OCI-LY1 (cell line): Measurements from ENCODE around the gene SETD1A.

Experiments used
- H2AFZ ChIP-seq: fragments of 200-600 bp; sonication (generic), shearing (Covaris generic); 2 replicates; pipeline ENCODE4 v1.6.0; 2014; ENCODE audit warnings: antibody characterized with exemption, mild to moderate bottlenecking, low read length
- H3F3A ChIP-seq: fragments of 200-600 bp; sonication (generic), shearing (Covaris generic); 2 replicates; pipeline ENCODE4 v1.6.0; 2014; ENCODE audit warnings: mild to moderate bottlenecking, antibody characterized with exemption, low read length, moderate library complexity; ENCODE audit not compliant: insufficient read depth
- H3K27ac ChIP-seq: fragments of 200-600 bp; sonication (generic); 2 replicates; pipeline ENCODE4 v1.5.1; 2014; ENCODE audit warnings: low read length, mixed run types, mild to moderate bottlenecking, low read depth; ENCODE audit not compliant: poor library complexity, severe bottlenecking
- H3K27me3 ChIP-seq: fragments of 200-600 bp; sonication (generic); 2 replicates; pipeline ENCODE4 v1.6.0; 2014; ENCODE audit warnings: antibody characterized with exemption, mild to moderate bottlenecking, low read length, moderate library complexity; ENCODE audit not compliant: insufficient read depth
- H3K36me3 ChIP-seq: fragments of 200-600 bp; sonication (generic); 2 replicates; pipeline ENCODE4 v1.6.1; 2014; ENCODE audit warnings: mild to moderate bottlenecking, antibody characterized with exemption, low read length, moderate library complexity, mixed read lengths; ENCODE audit not compliant: insufficient read depth
- H3K4me1 ChIP-seq: fragments of 200-600 bp; sonication (generic); 2 replicates; pipeline ENCODE4 v1.5.1; 2014; ENCODE audit warnings: mild to moderate bottlenecking, low read length, moderate library complexity; ENCODE audit not compliant: insufficient read depth, severe bottlenecking
- H3K4me2 ChIP-seq: fragments of 200-600 bp; sonication (generic), shearing (Covaris generic); 2 replicates; pipeline ENCODE4 v1.6.1; 2014; ENCODE audit warnings: low read length
- H3K4me3 ChIP-seq: fragments of 200-600 bp; sonication (generic); 2 replicates; pipeline ENCODE4 v1.5.1; 2014; ENCODE audit warnings: low read length, low read depth, mild to moderate bottlenecking, mixed read lengths; ENCODE audit not compliant: poor library complexity, severe bottlenecking
- H3K79me2 ChIP-seq: fragments of 200-600 bp; shearing (Covaris generic); 2 replicates; pipeline ENCODE4 v1.6.1; 2016; ENCODE audit warnings: mixed run types, low read length, mixed read lengths; ENCODE audit not compliant: insufficient read depth
- H3K9ac ChIP-seq: fragments of 200-600 bp; sonication (generic), shearing (Covaris generic); 2 replicates; pipeline ENCODE4 v1.6.1; 2014; ENCODE audit warnings: mild to moderate bottlenecking, low read length, mixed read lengths
- H3K9me2 ChIP-seq: fragments of 200-600 bp; sonication (generic), shearing (Covaris generic); 2 replicates; pipeline ENCODE4 v1.6.1; 2014; ENCODE audit warnings: low read depth, mild to moderate bottlenecking, low read length, mixed read lengths
- H3K9me3 ChIP-seq: fragments of 200-600 bp; shearing (Covaris generic); 2 replicates; pipeline ENCODE4 v1.6.1; 2014; ENCODE audit warnings: low read length, mixed read lengths
- H4K20me1 ChIP-seq: fragments of 200-600 bp; sonication (generic), shearing (Covaris generic); 2 replicates; pipeline ENCODE4 v1.6.0; 2016; ENCODE audit warnings: mild to moderate bottlenecking, low read length; ENCODE audit not compliant: insufficient read depth
- CTCF ChIP-seq: fragments of 200-600 bp; sonication (generic), shearing (Covaris generic); IDR thresholded peaks from 2 replicates; pipeline ENCODE4 v1.5.1; 2017; ENCODE audit warnings: mild to moderate bottlenecking, antibody characterized with exemption, low read length, moderate library complexity, mixed read lengths
- EZH2 ChIP-seq: fragments of 200-600 bp; sonication (generic), shearing (Covaris generic); IDR thresholded peaks from 2 replicates; pipeline ENCODE4 v1.8.0; 2017; ENCODE audit warnings: borderline replicate concordance, mixed run types, mild to moderate bottlenecking, antibody characterized with exemption, low read length, moderate library complexity, mixed read lengths

Gene SETD1A

GRCh38 chr16:30921459-30921747 is 36.2 kb upstream of the SETD1A start:
- Histone ChIP-seq H3K9ac (no peak overlapping the region), H3K79me2 (no peaks in the 10 kb centered on the region), H3K27me3 (no peaks in the 10 kb centered on the region), H3K4me3 (peak overlapping the region; percentile 73), H3K4me1 (peaks cover 19% of the 10 kb centered on the region), H3K9me2 (no peaks in the 10 kb centered on the region), H3K9me3 (no peaks in the 10 kb centered on the region), H3K4me2 (peak overlapping the region; percentile 91), H3F3A (no peaks in the 10 kb centered on the region), H2AFZ (no peak overlapping the region), H3K27ac (no peak overlapping the region), H4K20me1 (no peaks in the 10 kb centered on the region), H3K36me3 (no peaks in the 10 kb centered on the region)
- TF ChIP-seq EZH2: no peak
- no peak for TF ChIP-seq CTCF

GRCh38 chr16:30921748-30922419 is 35.7 kb upstream of the SETD1A start:
- Histone ChIP-seq H3K9ac (peak overlapping the region; percentile 55; the same call in 1 of the 2 replicates), H3F3A (no peaks in the 10 kb centered on the region), H3K4me3 (peak overlapping the region; percentile 73), H3K36me3 (no peaks in the 10 kb centered on the region), H3K79me2 (no peaks in the 10 kb centered on the region), H3K27ac (peak overlapping the region; percentile 47), H3K4me1 (peaks cover 19% of the 10 kb centered on the region), H3K9me3 (no peaks in the 10 kb centered on the region), H3K4me2 (peak overlapping the region; percentile 91), H2AFZ (peak overlapping the region; percentile 28; the same call in 1 of the 2 replicates), H3K9me2 (no peaks in the 10 kb centered on the region), H4K20me1 (no peaks in the 10 kb centered on the region), H3K27me3 (no peaks in the 10 kb centered on the region)
- TF ChIP-seq EZH2 (no peak), CTCF (peak; percentile 97)

GRCh38 chr16:30922420-30922959 is 35.1 kb upstream of the SETD1A start:
- Histone ChIP-seq H3F3A (no peaks in the 10 kb centered on the region), H3K9me3 (no peaks in the 10 kb centered on the region), H3K79me2 (no peaks in the 10 kb centered on the region), H3K4me1 (peaks cover 22% of the 10 kb centered on the region), H3K27ac (peak overlapping the region; percentile 85), H3K36me3 (no peaks in the 10 kb centered on the region), H4K20me1 (no peaks in the 10 kb centered on the region), H3K4me3 (peak overlapping the region; percentile 73), H3K27me3 (no peaks in the 10 kb centered on the region), H2AFZ (peak overlapping the region; percentile 28; the same call in 1 of the 2 replicates), H3K4me2 (peak overlapping the region; percentile 91), H3K9ac (peak overlapping the region; percentile 72), H3K9me2 (no peaks in the 10 kb centered on the region)
- no peak for TF ChIP-seq EZH2
